Lower leg skin (tissue), 4 donors: ENCODE measurements around the gene AAGAB. TPM values are rescaled to one million over a fixed set of nuclear protein-coding genes. Genes with fewer than 3 reads are reported as not detected.

Experiments
- DNase-seq, 2 donors: peaks; one replicate each; pipeline ENCODE4 v3.0.0-alpha.2; 2019; ENCODE audit warnings: low spot score in 2 of 2
- H3K4me3 ChIP-seq: fragments of 200-600 bp; sonication (generic); 2 replicates; pipeline ENCODE4 v1.5.1; 2017; ENCODE audit warnings: mild to moderate bottlenecking, low read depth; ENCODE audit not compliant: poor library complexity, severe bottlenecking
- CTCF ChIP-seq, 3 donors: fragments of 450-650 bp; IDR thresholded peaks; one replicate each; pipeline ENCODE4 v1.5.1; 2016; ENCODE audit warnings: antibody characterized with exemption in 3 of 3, mild to moderate bottlenecking in 3 of 3, moderate library complexity in 2 of 3
- POLR2A ChIP-seq, 2 donors: fragments of 450-650 bp; IDR thresholded peaks; one replicate each; pipeline ENCODE4 v1.6.1; 2016 to 2017; ENCODE audit warnings: antibody characterized with exemption in 2 of 2, mild to moderate bottlenecking in 1 of 2, moderate library complexity in 1 of 2
- WGBS, 2 donors: methylation state at CpG; one replicate each; pipeline ENCODE4 v1.1.5; 2018; 5-methylcytosine and 5-hydroxymethylcytosine counted together
- intact Hi-C: fragments of 100-400 bp; cut with DNase I; formaldehyde crosslinking; loops from one replicate; pipeline ENCODE4 v1.15.0; 2023; ENCODE audit warnings: low total_unique reads
- total RNA-seq, 4 donors: library from RNA; depleted of rRNA; stranded (reverse); fragments of >200 nt; gene quantifications; one replicate each; pipeline ENCODE4 v1.1.0, GENCODE V29; 2016

Gene AAGAB
- total RNA-seq, 4 donors from 2014 or later: 11.3 to 23.4 (median 17.5) TPM

- TF ChIP-seq POLR2A (IDR thresholded peaks at IDR 0.05): no peak
- TF ChIP-seq CTCF (IDR thresholded peaks at IDR 0.05): no peak
- 59 to 64% methylated on average over 8 of the region's 8 CpGs for WGBS, 2 donors
These were observed 54.3 kb downstream of the AAGAB start for GRCh38 chr15:67199881-67200763.

GRCh38 chr15:67199391-67199790, 55.1 kb downstream of the AAGAB start:
- H3K4me3 ChIP-seq: no peak overlapping the region
- WGBS, 2 donors: 85 to 86% methylated on average over 4 of the region's 4 CpGs
- intact Hi-C loops: no loop called here
- no peak for DNase-seq
- TF ChIP-seq CTCF (IDR thresholded peaks at IDR 0.05): no peak
- no peak for TF ChIP-seq POLR2A (IDR thresholded peaks at IDR 0.05)

More at GRCh38 chr15:67199881-67200763, 54.3 kb downstream of the AAGAB start:
- DNase-seq: no peak
- intact Hi-C loops: no loop called here
- H3K4me3 ChIP-seq: no peak overlapping the region

GRCh38 chr15:67198157-67198754, 56.2 kb downstream of the AAGAB start:
- intact Hi-C loops: no loop called here
- H3K4me3 ChIP-seq: no peak overlapping the region
- DNase-seq: no peak
- 90 to 93% methylated on average over 7 of the region's 7 CpGs for WGBS, 2 donors
- no peak for TF ChIP-seq CTCF (IDR thresholded peaks at IDR 0.05)
- no peak for TF ChIP-seq POLR2A (IDR thresholded peaks at IDR 0.05)

- no peak for TF ChIP-seq POLR2A (IDR thresholded peaks at IDR 0.05)
- no peak for TF ChIP-seq CTCF (IDR thresholded peaks at IDR 0.05)
- no peak overlapping the region for H3K4me3 ChIP-seq
- WGBS, 2 donors: 91 to 94% methylated on average over 2 of the region's 2 CpGs
- intact Hi-C loops: no loop called here
- DNase-seq: no peak
These were observed 57.1 kb downstream of the AAGAB start for GRCh38 chr15:67197364-67197695.

- WGBS, 2 donors: 56 to 70% methylated on average over 8 of the region's 8 CpGs
- no peak for DNase-seq
- intact Hi-C loops: no loop called here
- no peak for TF ChIP-seq POLR2A (IDR thresholded peaks at IDR 0.05)
- no peak for TF ChIP-seq CTCF (IDR thresholded peaks at IDR 0.05)
- no peak overlapping the region for H3K4me3 ChIP-seq
These were observed 57.6 kb downstream of the AAGAB start for GRCh38 chr15:67196672-67197363.
